ENCODE results near the gene C3AR1. TPM values are rescaled to one million over a fixed set of nuclear protein-coding genes. Genes with fewer than 3 reads are reported as not detected.
"Not testable (repeated sequence)": the region's sequence is repeated elsewhere in the genome, so short reads cannot be mapped to it uniquely, and the experiment has no call there.

C3AR1 gene
- total and polyA plus RNA-seq, 2 of the 13 experiments (the other 11 are each of a cell fraction or from before 2014, with no cell fraction given): not detected

DNA sequence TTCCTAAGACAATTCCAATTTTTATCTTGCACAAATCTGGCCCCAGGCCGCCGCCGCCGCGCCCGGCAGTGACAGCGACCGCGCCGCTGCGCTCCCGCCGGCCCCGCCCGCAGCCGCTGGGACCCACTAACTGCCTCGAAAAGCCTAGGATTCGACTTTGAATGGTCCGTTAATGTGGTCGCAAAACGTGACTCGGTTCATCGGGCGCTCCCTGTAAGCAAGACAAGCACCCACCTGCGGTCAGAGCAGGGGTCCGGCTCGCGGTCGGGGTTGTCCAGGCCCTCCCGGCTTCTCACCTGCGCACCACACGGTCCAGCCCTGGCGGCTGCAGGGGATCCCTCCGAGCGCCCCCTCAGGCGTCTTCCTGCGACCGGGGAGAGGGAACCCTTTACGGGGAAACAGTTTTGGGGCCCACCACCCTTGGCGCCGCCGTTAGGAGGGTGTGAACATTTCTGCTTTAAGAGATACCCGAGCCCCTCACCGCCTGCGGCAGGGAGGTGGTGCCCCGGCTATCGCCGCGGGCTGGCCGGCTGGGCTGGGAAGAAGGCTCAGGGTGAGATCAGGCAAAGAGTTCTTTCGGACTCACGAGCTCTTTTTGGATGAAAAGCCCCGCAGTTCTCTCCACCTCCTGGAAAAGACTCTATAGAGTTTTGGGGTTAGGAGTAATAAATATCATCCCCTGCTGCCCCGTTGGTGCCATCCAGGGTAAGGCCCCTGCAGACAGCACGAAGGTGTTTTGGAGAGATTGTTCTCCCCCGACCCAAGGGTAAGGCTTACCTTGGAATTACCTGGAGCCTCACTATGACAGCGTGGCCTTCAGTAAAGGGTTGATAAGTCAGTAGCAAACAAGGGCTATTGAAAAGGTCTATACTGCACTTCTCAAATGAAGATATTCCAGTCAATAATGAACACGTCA lies 47.2 kb downstream of the C3AR1 start (continued):
- TF ChIP-seq ZZZ3 (CRISPR knock-in tag; IDR thresholded peaks at IDR 0.05; ENCODE audit: borderline replicate concordance): no peak
- peak; percentile 43; the same call in 1 of the 2 replicates for TF ChIP-seq PHF8 (CRISPR knock-in tag; IDR thresholded peaks at IDR 0.05)
- TF ChIP-seq ZFX (CRISPR knock-in tag; IDR thresholded peaks at IDR 0.05; ENCODE audit: low read depth): peak; percentile 33; the same call in 1 of the 2 replicates
- TF ChIP-seq SALL2 (CRISPR knock-in tag; IDR thresholded peaks at IDR 0.05): 0 out of 2 replicates have a peak, but pooled peaks have one; percentile 22
- peak; percentile 36; the same call in 1 of the 2 replicates for TF ChIP-seq HIVEP1 (CRISPR knock-in tag; IDR thresholded peaks at IDR 0.05)
- TF ChIP-seq, protein P1, sequence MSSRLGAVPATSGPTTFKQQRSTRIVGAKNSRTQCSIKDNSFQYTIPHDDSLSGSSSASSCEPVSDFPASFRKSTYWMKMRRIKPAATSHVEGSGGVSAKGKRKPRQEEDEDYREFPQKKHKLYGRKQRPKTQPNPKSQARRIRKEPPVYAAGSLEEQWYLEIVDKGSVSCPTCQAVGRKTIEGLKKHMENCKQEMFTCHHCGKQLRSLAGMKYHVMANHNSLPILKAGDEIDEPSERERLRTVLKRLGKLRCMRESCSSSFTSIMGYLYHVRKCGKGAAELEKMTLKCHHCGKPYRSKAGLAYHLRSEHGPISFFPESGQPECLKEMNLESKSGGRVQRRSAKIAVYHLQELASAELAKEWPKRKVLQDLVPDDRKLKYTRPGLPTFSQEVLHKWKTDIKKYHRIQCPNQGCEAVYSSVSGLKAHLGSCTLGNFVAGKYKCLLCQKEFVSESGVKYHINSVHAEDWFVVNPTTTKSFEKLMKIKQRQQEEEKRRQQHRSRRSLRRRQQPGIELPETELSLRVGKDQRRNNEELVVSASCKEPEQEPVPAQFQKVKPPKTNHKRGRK (CRISPR knock-in tag; IDR thresholded peaks at IDR 0.05): no peak

DNA sequence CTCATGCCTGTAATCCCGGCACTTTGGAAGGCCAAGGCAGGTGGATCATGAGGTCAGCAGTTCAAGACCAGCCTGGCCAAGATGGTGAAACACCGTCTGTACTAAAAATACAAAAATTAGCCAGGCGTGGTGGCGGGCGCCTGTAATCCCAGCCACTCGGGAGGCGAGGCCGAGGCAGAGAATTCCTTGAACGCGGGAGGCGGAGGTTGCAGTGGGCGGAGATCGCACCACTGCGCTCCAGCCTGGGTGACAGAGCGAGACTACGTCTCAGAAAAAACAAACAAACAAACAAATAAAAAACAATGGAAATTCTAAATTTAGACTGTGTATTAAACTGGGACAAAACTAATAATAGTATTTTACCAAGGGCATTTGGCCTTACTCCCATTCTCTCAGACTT lies 47.9 kb downstream of the C3AR1 start:
- WGBS (ENCODE audit: low lambda C conversion rate): 80% methylated on average over 16 of the region's 16 CpGs
- peaks cover 0 to 13% of the 10 kb centered on the region in 2 experiments; a peak in 1 of 5 replicates for H3K27me3 ChIP-seq (ENCODE audit: control insufficient read depth in 1 of 2, insufficient read depth in 2 of 2, low read length in 2 of 2)
- FAIRE-seq: not testable (repeated sequence)

More for the DNA sequence above, 47.9 kb downstream of the C3AR1 start:
- H3K27ac ChIP-seq (ENCODE audit: extremely low read length, insufficient read depth, low read length); POLR2A ChIA-PET; H3K9me3 ChIP-seq (ENCODE audit: low read length); DNase-seq (ENCODE audit: low spot score); H2AFZ ChIP-seq (ENCODE audit: low read length); H3K9ac ChIP-seq (ENCODE audit: insufficient read depth, low read depth, low read length); in situ Hi-C loops (cut with HindIII; ENCODE audit: extremely low pct_ligation_motif_present, low pct_unique_long_range_greater_than_20kb); H4K20me1 ChIP-seq (ENCODE audit: insufficient read depth, low read length); CTCF ChIA-PET (ENCODE audit: low intra/inter-chr PET ratio, low total read pairs); BruUV-seq (replicated peaks); H3K4me1 ChIP-seq (ENCODE audit: insufficient read depth, low read length); intact Hi-C loops (cut with micrococcal nuclease; ENCODE audit: unreplicated experiment); H3K36me3 ChIP-seq (replicated peaks in 1 of 2; ENCODE audit: control insufficient read depth in 1 of 2, insufficient read depth in 2 of 2, low read length in 2 of 2); H3K79me2 ChIP-seq (ENCODE audit: insufficient read depth, low read length); ATAC-seq: not testable (repeated sequence)
- Histone ChIP-seq H3K4me2 (ENCODE audit: low read depth, low read length) (peak overlapping the region; percentile 74), H3K4me3 (replicated peaks in 1 of 3; ENCODE audit: insufficient read depth in 1 of 3, low read depth in 2 of 3, low read length in 3 of 3) (peak overlapping the region in 2 of 3 experiments; percentile 26 to 65; a peak in 2 of 6 replicates)

Measured in HepG2 (cell line).